GM12874 (cell line): ENCODE data around the gene CEP152.

Experiments
- CTCF ChIP-seq: IDR thresholded peaks from 2 replicates; pipeline ENCODE4 v1.5.1; 2011; ENCODE audit warnings: low read depth, mild to moderate bottlenecking, control low read depth, low read length, moderate library complexity; ENCODE audit not compliant: insufficient read depth

CEP152 gene

GRCh38 chr15:48718646-48719045, 92.2 kb downstream of the CEP152 start:
- TF ChIP-seq CTCF = no peak

DNA sequence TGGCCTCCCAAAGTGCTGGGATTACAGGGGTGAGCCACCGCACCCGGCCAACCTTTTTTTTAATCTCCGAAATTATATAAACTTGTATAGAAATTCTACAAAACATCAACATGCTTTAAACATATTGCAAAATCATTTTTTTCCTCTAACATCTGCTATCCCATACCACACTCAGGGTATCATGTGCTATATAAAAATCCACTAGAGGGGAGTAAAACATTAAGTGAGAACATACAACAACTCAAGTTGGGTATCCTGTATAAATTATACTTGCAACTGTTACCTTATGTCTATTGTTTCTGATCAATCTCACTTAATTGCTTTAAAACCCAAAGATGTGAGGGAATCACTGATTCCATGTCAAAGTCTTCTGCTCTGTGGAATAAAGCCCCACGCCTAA, 93.4 kb downstream of the CEP152 start:
- no peak for TF ChIP-seq CTCF

DNA sequence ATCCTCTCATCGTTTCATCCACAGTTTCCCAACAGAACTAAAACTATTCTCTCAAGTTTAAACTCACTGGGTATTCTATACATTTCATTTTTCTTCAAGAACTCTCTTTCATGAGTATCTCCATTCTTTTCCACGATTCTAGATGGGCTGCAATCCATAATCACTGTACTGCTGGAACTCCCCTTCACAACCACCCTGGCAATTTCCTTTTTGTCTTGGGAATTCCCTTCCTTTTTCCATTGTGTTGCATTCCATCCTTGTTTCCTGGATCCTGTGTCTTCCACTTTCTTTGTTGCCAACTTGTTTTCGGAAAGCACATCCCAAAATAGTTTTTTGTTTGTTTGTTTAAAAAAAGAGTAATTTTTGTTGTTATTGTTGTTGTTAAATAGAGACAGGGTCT, 98.3 kb downstream of the CEP152 start:
- TF ChIP-seq CTCF = no peak

DNA sequence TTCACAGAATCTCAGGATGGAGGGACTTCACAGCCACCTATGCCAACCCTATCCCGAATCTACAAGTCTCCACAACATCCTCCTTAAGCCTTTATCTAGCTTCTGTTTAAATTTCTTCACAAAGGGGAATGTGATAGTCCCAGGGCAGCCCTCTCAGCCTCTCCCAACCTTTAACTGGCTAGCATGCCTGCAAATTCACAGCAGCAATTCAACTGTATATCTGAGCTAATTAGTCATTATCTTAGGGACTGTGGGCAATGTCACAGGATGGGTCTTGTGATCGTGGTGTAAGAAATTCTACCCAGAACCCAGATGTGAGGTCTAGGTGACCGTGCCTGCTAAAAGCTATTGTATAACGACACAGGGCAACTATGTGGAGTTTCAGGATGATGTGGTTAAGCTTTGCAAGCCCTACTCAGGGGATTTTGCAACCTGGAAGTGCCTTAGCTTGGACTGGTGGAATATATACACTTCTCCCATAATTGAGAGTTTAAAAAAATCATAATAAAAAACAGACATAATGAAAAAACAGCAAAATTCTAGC, 99.8 kb downstream of the CEP152 start:
- no peak for TF ChIP-seq CTCF

GRCh38 chr15:48708641-48709040, 102.2 kb downstream of the CEP152 start:
- TF ChIP-seq CTCF = no peak

DNA sequence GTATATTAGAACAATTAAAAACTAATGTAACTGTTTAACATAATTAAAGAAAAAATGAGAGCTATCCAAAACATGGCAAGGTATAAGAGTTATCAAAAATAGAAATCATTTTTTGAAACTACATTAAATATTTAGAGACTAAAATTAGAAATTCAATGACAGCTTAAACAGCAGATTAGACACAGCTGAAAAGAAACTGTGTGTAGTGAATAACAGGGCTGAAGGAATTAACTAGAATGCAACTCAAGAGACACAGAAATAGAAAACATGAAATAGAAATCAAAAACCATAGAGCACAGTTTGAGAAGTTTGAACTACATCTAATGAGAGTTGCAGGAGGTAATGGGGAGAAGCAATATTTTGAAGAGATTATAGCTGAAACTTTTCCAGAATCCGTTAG, 105.5 kb downstream of the CEP152 start:
- no peak for TF ChIP-seq CTCF

- TF ChIP-seq CTCF = no peak
Measured at GRCh38 chr15:48703544-48703943, 107.3 kb downstream of the CEP152 start.
